ENCODE results near the gene PALB2. TPM values are rescaled to one million over a fixed set of nuclear protein-coding genes. Genes with fewer than 3 reads are reported as not detected.

PALB2 gene
- total and polyA plus RNA-seq, 2 of the 8 experiments (the other 6 are each of a cell fraction or from before 2014, with no cell fraction given): 12.5 to 33.1 TPM

DNA sequence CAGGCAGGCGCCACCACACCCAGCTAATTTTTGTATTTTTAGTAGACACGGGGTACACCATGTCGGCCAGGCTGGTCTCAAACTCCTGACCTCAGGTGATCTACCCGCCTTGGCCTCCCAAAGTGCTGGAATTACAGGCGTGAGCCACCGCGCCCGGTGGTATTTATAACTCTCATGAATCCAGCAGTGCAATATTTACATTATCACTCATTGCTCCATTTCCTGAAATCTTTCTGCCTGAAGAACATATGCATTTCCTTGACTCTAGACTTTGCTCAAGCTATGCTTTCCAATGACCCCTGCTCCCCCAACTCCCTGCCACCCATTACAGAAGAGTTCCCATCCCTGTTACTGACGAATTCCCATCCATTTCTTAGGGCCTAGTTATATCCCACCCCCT lies 25.3 kb downstream of the PALB2 start:
- H4K91ac ChIP-seq (replicated peaks; ENCODE audit: insufficient read length, low read length): no peak overlapping the region
- no peak overlapping the region for H3K23ac ChIP-seq (ENCODE audit: insufficient read length)
- H2AK5ac ChIP-seq (ENCODE audit: low read depth, low read length): no peak overlapping the region
- H2BK15ac ChIP-seq (ENCODE audit: low read length): no peak overlapping the region
- no peak overlapping the region for H2BK120ac ChIP-seq (replicated peaks; ENCODE audit: low read depth, low read length)
- no peak overlapping the region for H2AFZ ChIP-seq (ENCODE audit: low read length)
- no peaks in the 10 kb centered on the region for H3K9me3 ChIP-seq (ENCODE audit: insufficient read depth in 2 of 2, low read depth in 1 of 2, low read length in 1 of 2)
- 91% methylated on average over 9 of the region's 9 CpGs; no CpG with 5 or more reads in 1 of the 2 experiments for WGBS, 2 experiments (ENCODE audit: extremely low coverage in 1 of 2, insufficient coverage in 1 of 2, insufficient read length in 1 of 2, insufficient replicate concordance in 2 of 2, low coverage in 1 of 2, low lambda C conversion rate in 2 of 2, missing lambda C conversion rate in 1 of 2)
- no peak for FAIRE-seq
- no peaks in the 10 kb centered on the region for H3K23me2 ChIP-seq (ENCODE audit: low read depth, low read length)
- no peak for DNase-seq (ENCODE audit: low read depth in 1 of 2, low spot score in 2 of 2)
- no peaks in the 10 kb centered on the region for H3K4me1 ChIP-seq (replicated peaks in 1 of 4; ENCODE audit: control insufficient read depth in 3 of 4, insufficient read depth in 4 of 4, low read length in 3 of 4)
- no peak overlapping the region for H3K9ac ChIP-seq (replicated peaks in 1 of 4; ENCODE audit: extremely low read depth in 1 of 4, low read depth in 3 of 4, low read length in 3 of 4)
- no peak overlapping the region for H2BK5ac ChIP-seq (ENCODE audit: low read depth, low read length)
- H4K20me1 ChIP-seq (replicated peaks in 1 of 2; ENCODE audit: control insufficient read depth in 1 of 2, insufficient read depth in 2 of 2, low read length in 2 of 2): peaks cover 0 to 1% of the 10 kb centered on the region in 2 experiments
- no peak overlapping the region for H3K4ac ChIP-seq (replicated peaks; ENCODE audit: insufficient read length, low read depth, low read length)
- no peaks in the 10 kb centered on the region for H3K27me3 ChIP-seq (replicated peaks in 1 of 4; ENCODE audit: control insufficient read depth in 3 of 4, extremely low read depth in 1 of 4, insufficient read depth in 3 of 4, low read length in 3 of 4)
- no peak overlapping the region for H4K5ac ChIP-seq (ENCODE audit: insufficient read length, low read depth, low read length)
- H3K14ac ChIP-seq (ENCODE audit: insufficient read length): no peak overlapping the region
- no peak overlapping the region for H2BK12ac ChIP-seq (ENCODE audit: low read depth, low read length)
- ChIA-PET POLR2A (ENCODE audit: partially characterized antibody) (interaction anchor here (1.0 to 2.2 kb wide), 2 partner anchors 11 kb away, joined by 3 to 10 read pairs; no protein-coding TSS in a partner anchor), CTCF (ENCODE audit: partially characterized antibody) (interaction anchor here (2.2 kb wide), 1 partner anchor 19 kb away, joined by 9 read pairs; the partner anchor contains the start of gene NDUFAB1)
- no peak overlapping the region for H4K8ac ChIP-seq (ENCODE audit: extremely low read depth, insufficient read depth, low read length)
- H3K27ac ChIP-seq (ENCODE audit: low read depth, low read length): no peak overlapping the region
- H3K79me1 ChIP-seq (ENCODE audit: low read depth, low read length): no peaks in the 10 kb centered on the region
- no peak overlapping the region for H3K4me2 ChIP-seq (ENCODE audit: insufficient read depth in 1 of 2, low read depth in 2 of 2, low read length in 2 of 2)
- H3K4me3 ChIP-seq (ENCODE audit: extremely low read depth in 1 of 4, insufficient read depth in 2 of 4, low read depth in 3 of 4, low read length in 4 of 4): no peak overlapping the region
- H3K79me2 ChIP-seq (ENCODE audit: control insufficient read depth in 1 of 2, insufficient read depth in 2 of 2, low read length in 2 of 2): no peaks in the 10 kb centered on the region
- no peak overlapping the region for H3K56ac ChIP-seq (replicated peaks; ENCODE audit: insufficient read length, low read depth, low read length)
- peaks cover 9 to 53% (median 25%) of the 10 kb centered on the region in 4 experiments for H3K36me3 ChIP-seq (ENCODE audit: control insufficient read depth in 2 of 4, insufficient read depth in 4 of 4, low read length in 3 of 4)
- H2BK20ac ChIP-seq (ENCODE audit: low read length): no peak overlapping the region
- H3K18ac ChIP-seq (ENCODE audit: extremely low read depth, low read length): no peak overlapping the region
- no peak for TF ChIP-seq CBX5 (IDR thresholded peaks at IDR 0.05; ENCODE audit: low read depth, low read length)
- TF ChIP-seq BRCA1 (IDR thresholded peaks at IDR 0.05; ENCODE audit: low read depth, low read length): no peak
- no peak for TF ChIP-seq JUN (IDR thresholded peaks at IDR 0.05; ENCODE audit: low read depth, low read length)
- TF ChIP-seq CBX8 (IDR thresholded peaks at IDR 0.05; ENCODE audit: borderline replicate concordance, low read depth, low read length): no peak

All from H1 (cell line).